ENCODE results near the gene MAGEF1.

The MAGEF1 gene

GRCh38 chr3:184725176-184725719 is 13.4 kb upstream of the MAGEF1 start:
- no peak for DNase-seq (ENCODE audit: low read depth in 3 of 3)

GRCh38 chr3:184724699-184725098 is 12.8 kb upstream of the MAGEF1 start:
- no peak for DNase-seq (ENCODE audit: low read depth in 3 of 3)

GRCh38 chr3:184719709-184720108 is 7.8 kb upstream of the MAGEF1 start:
- DNase-seq (ENCODE audit: low read depth in 3 of 3) = no peak

GRCh38 chr3:184718431-184718830 is 6.6 kb upstream of the MAGEF1 start:
- DNase-seq (ENCODE audit: low read depth in 3 of 3) = no peak

GRCh38 chr3:184717399-184717983 is 5.6 kb upstream of the MAGEF1 start:
- no peak for DNase-seq (ENCODE audit: low read depth in 3 of 3)

- no peak for DNase-seq (ENCODE audit: low read depth in 3 of 3)
Measured at GRCh38 chr3:184716622-184717398, 4.9 kb upstream of the MAGEF1 start.

- DNase-seq (ENCODE audit: low read depth in 3 of 3) = no peak
Measured at GRCh38 chr3:184715943-184716621, 4.2 kb upstream of the MAGEF1 start.

GRCh38 chr3:184713521-184713920 is 1.7 kb upstream of the MAGEF1 start:
- DNase-seq (ENCODE audit: low read depth in 3 of 3) = no peak

- no peak for DNase-seq (ENCODE audit: low read depth in 3 of 3)
Measured at GRCh38 chr3:184713040-184713355, 1.1 kb upstream of the MAGEF1 start.

GRCh38 chr3:184712248-184713039 is 580 bp upstream of the MAGEF1 start:
- DNase-seq (ENCODE audit: low read depth in 3 of 3) = no peak

- no peak for DNase-seq (ENCODE audit: low read depth in 3 of 3)
Measured at GRCh38 chr3:184710870-184711492, 883 bp downstream of the MAGEF1 start.

- no peak for DNase-seq (ENCODE audit: low read depth in 3 of 3)
Measured at GRCh38 chr3:184703657-184704056, 8.2 kb downstream of the MAGEF1 start.

GRCh38 chr3:184700759-184701158 is 11.1 kb downstream of the MAGEF1 start:
- DNase-seq (ENCODE audit: low read depth in 3 of 3) = no peak

- DNase-seq (ENCODE audit: low read depth in 3 of 3) = no peak
Measured at GRCh38 chr3:184697845-184698244, 14.0 kb downstream of the MAGEF1 start.

- DNase-seq (ENCODE audit: low read depth in 3 of 3) = no peak
Measured at GRCh38 chr3:184696697-184697096, 15.2 kb downstream of the MAGEF1 start.

GRCh38 chr3:184694716-184695115 is 17.1 kb downstream of the MAGEF1 start:
- DNase-seq (ENCODE audit: low read depth in 3 of 3) = no peak

- DNase-seq (ENCODE audit: low read depth in 3 of 3) = no peak
Measured at GRCh38 chr3:184694133-184694665, 17.7 kb downstream of the MAGEF1 start.

GRCh38 chr3:184693011-184693975 is 18.6 kb downstream of the MAGEF1 start:
- no peak for DNase-seq (ENCODE audit: low read depth in 3 of 3)

- no peak for DNase-seq (ENCODE audit: low read depth in 3 of 3)
Measured at GRCh38 chr3:184691397-184692231, 20.2 kb downstream of the MAGEF1 start.

Measured in stimulated activated CD4-positive, alpha-beta T cell treated with anti-CD3 and anti-CD28 coated beads, TNF-alpha, amount 100 ng/mL, for 4 hours (primary cell).